H1 (cell line): ENCODE results near the gene PLXNA4. TPM values are rescaled to one million over a fixed set of nuclear protein-coding genes. Genes with fewer than 3 reads are reported as not detected.
A peak's percentile ranks its signal among the peaks of the same experiment; 100 is the strongest.

Experiments
- EZH2 ChIP-seq: fragments of 200-600 bp; sonication (generic); IDR thresholded peaks from 2 replicates; pipeline ENCODE4 v1.7.1; 2012; ENCODE audit warnings: low read depth, mild to moderate bottlenecking, moderate library complexity, low read length, inconsistent platforms; ENCODE audit not compliant: severe bottlenecking
- GABPA ChIP-seq: IDR thresholded peaks from 2 replicates; pipeline ENCODE4 v1.6.1; 2011; ENCODE audit warnings: mild to moderate bottlenecking, low read length, moderate library complexity, borderline replicate concordance; ENCODE audit not compliant: insufficient read depth
- polyA plus RNA-seq, 7 experiments: library from polyadenylated mRNA; depleted of rRNA in 3 of 7; stranded (reverse) in 5 of 7; unstranded in 2 of 7; fragments of >200 nt in 5 of 7; fragments of 200-250 nt in 2 of 7; gene quantifications; 1 replicate in 5 of 7; 2 replicates in 1 of 7; 4 replicates in 1 of 7; pipeline versions ENCODE4 v1.2.1 to v1.2.3, GENCODE V29; 2011 to 2013; ENCODE audit warnings: missing spikeins in 2 of 7, mixed read lengths in 2 of 7
- total RNA-seq: library from RNA; stranded (reverse); fragmentation: NEBNext Ultra II Directional; extraction: Animal tissue kit (Norgen Biotek cat#: 25700); gene quantifications from 2 replicates; pipeline ENCODE4 v1.2.1, GENCODE V29; 2021
- TF ChIP-seq, protein P1 (sequence below): IDR thresholded peaks from 2 replicates; pipeline ENCODE4 v1.6.1; 2011; ENCODE audit warnings: low read length, improper control_type of control experiment
- TF ChIP-seq, protein P2 (sequence below): fragments of 300-600 bp; sonication (generic); IDR thresholded peaks from 2 replicates; pipeline ENCODE4 v1.7.1; 2012; ENCODE audit warnings: low read length, moderate library complexity, mild to moderate bottlenecking, inconsistent platforms; ENCODE audit not compliant: insufficient replicate concordance
- TF ChIP-seq, protein P3 (sequence below): IDR thresholded peaks from 2 replicates; pipeline ENCODE4 v1.6.1; 2012; ENCODE audit warnings: inconsistent platforms

PLXNA4 gene
- total and polyA plus RNA-seq, 2 of the 8 experiments (the other 6 are each of a cell fraction or from before 2014, with no cell fraction given): 0.76 to 0.79 TPM

DNA sequence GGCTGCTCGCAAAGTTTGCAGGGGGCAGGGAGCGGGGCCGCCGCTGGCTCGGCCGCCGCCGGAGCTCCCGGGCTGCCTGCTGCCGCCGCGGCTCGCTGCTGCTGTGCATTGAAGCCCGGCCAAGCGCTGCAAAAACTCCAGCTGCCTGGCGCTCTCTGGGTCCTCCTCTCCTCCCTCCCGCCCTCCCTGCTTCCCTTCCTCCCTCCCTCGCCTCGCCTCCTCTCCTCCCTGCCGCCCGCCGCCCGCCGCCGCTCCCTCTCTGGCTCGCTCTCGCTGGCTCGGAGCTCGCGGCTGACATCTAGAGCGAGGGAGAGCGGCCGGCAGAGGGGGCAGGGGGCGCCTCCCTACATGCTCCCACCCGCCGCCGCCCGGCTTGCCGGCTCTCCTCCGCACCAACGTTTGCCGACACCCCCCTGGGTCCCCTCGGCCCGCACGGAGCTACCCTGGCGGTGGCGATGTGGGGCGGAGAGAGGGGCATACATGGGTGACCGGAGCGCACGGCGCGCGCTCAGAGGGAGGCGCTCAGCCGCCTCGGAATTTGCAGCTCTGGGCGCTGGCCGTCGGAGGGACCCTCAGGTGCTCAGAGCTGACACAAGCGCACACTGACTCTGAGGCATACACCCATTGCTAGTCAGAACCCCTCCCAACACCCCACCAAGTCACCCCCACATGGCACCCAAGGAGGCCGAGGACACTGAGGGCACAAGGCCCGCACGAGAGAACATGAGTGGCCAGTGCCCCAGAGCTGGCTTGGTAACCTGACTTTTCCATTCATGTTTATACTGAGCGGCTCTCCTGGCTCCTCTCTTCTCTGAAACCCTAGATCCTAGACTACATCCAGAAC is 1.2 kb upstream of the PLXNA4 start (continued):
- TF ChIP-seq, protein P1, sequence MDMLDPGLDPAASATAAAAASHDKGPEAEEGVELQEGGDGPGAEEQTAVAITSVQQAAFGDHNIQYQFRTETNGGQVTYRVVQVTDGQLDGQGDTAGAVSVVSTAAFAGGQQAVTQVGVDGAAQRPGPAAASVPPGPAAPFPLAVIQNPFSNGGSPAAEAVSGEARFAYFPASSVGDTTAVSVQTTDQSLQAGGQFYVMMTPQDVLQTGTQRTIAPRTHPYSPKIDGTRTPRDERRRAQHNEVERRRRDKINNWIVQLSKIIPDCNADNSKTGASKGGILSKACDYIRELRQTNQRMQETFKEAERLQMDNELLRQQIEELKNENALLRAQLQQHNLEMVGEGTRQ: no peak
- TF ChIP-seq GABPA (no peak), EZH2 (peak; percentile 65)
- TF ChIP-seq, protein P2, sequence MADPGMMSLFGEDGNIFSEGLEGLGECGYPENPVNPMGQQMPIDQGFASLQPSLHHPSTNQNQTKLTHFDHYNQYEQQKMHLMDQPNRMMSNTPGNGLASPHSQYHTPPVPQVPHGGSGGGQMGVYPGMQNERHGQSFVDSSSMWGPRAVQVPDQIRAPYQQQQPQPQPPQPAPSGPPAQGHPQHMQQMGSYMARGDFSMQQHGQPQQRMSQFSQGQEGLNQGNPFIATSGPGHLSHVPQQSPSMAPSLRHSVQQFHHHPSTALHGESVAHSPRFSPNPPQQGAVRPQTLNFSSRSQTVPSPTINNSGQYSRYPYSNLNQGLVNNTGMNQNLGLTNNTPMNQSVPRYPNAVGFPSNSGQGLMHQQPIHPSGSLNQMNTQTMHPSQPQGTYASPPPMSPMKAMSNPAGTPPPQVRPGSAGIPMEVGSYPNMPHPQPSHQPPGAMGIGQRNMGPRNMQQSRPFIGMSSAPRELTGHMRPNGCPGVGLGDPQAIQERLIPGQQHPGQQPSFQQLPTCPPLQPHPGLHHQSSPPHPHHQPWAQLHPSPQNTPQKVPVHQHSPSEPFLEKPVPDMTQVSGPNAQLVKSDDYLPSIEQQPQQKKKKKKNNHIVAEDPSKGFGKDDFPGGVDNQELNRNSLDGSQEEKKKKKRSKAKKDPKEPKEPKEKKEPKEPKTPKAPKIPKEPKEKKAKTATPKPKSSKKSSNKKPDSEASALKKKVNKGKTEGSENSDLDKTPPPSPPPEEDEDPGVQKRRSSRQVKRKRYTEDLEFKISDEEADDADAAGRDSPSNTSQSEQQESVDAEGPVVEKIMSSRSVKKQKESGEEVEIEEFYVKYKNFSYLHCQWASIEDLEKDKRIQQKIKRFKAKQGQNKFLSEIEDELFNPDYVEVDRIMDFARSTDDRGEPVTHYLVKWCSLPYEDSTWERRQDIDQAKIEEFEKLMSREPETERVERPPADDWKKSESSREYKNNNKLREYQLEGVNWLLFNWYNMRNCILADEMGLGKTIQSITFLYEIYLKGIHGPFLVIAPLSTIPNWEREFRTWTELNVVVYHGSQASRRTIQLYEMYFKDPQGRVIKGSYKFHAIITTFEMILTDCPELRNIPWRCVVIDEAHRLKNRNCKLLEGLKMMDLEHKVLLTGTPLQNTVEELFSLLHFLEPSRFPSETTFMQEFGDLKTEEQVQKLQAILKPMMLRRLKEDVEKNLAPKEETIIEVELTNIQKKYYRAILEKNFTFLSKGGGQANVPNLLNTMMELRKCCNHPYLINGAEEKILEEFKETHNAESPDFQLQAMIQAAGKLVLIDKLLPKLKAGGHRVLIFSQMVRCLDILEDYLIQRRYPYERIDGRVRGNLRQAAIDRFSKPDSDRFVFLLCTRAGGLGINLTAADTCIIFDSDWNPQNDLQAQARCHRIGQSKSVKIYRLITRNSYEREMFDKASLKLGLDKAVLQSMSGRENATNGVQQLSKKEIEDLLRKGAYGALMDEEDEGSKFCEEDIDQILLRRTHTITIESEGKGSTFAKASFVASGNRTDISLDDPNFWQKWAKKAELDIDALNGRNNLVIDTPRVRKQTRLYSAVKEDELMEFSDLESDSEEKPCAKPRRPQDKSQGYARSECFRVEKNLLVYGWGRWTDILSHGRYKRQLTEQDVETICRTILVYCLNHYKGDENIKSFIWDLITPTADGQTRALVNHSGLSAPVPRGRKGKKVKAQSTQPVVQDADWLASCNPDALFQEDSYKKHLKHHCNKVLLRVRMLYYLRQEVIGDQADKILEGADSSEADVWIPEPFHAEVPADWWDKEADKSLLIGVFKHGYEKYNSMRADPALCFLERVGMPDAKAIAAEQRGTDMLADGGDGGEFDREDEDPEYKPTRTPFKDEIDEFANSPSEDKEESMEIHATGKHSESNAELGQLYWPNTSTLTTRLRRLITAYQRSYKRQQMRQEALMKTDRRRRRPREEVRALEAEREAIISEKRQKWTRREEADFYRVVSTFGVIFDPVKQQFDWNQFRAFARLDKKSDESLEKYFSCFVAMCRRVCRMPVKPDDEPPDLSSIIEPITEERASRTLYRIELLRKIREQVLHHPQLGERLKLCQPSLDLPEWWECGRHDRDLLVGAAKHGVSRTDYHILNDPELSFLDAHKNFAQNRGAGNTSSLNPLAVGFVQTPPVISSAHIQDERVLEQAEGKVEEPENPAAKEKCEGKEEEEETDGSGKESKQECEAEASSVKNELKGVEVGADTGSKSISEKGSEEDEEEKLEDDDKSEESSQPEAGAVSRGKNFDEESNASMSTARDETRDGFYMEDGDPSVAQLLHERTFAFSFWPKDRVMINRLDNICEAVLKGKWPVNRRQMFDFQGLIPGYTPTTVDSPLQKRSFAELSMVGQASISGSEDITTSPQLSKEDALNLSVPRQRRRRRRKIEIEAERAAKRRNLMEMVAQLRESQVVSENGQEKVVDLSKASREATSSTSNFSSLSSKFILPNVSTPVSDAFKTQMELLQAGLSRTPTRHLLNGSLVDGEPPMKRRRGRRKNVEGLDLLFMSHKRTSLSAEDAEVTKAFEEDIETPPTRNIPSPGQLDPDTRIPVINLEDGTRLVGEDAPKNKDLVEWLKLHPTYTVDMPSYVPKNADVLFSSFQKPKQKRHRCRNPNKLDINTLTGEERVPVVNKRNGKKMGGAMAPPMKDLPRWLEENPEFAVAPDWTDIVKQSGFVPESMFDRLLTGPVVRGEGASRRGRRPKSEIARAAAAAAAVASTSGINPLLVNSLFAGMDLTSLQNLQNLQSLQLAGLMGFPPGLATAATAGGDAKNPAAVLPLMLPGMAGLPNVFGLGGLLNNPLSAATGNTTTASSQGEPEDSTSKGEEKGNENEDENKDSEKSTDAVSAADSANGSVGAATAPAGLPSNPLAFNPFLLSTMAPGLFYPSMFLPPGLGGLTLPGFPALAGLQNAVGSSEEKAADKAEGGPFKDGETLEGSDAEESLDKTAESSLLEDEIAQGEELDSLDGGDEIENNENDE: no peak
- TF ChIP-seq, protein P3, sequence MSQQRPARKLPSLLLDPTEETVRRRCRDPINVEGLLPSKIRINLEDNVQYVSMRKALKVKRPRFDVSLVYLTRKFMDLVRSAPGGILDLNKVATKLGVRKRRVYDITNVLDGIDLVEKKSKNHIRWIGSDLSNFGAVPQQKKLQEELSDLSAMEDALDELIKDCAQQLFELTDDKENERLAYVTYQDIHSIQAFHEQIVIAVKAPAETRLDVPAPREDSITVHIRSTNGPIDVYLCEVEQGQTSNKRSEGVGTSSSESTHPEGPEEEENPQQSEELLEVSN: no peak
